Mesodermal cell (in vitro differentiated cells): ENCODE measurements around the gene KCTD14. TPM values are rescaled to one million over a fixed set of nuclear protein-coding genes. Genes with fewer than 3 reads are reported as not detected.

Experiments
- H3K27ac ChIP-seq: 2 replicates; pipeline ENCODE4 v1.7.0; 2013; ENCODE audit warnings: mild to moderate bottlenecking, low read depth, low read length, moderate library complexity; ENCODE audit not compliant: severe bottlenecking
- H3K36me3 ChIP-seq: 2 replicates; pipeline ENCODE4 v1.7.1; 2013; ENCODE audit warnings: mild to moderate bottlenecking, low read length, moderate library complexity; ENCODE audit not compliant: control insufficient read depth, insufficient read depth
- H3K4me1 ChIP-seq: one replicate; pipeline ENCODE4 v1.7.1; 2013; ENCODE audit warnings: mild to moderate bottlenecking, low read length; ENCODE audit not compliant: insufficient read depth, control insufficient read depth, poor library complexity, severe bottlenecking
- H3K4me3 ChIP-seq: 2 replicates; pipeline ENCODE4 v1.7.0; 2013; ENCODE audit warnings: low read length, control low read depth, mild to moderate bottlenecking; ENCODE audit not compliant: insufficient read depth, poor library complexity, severe bottlenecking; ENCODE audit errors: extremely low read depth
- H3K9me3 ChIP-seq: 2 replicates; pipeline ENCODE4 v1.7.1; 2013; ENCODE audit warnings: mild to moderate bottlenecking, low read length, moderate library complexity; ENCODE audit not compliant: control insufficient read depth
- WGBS, 2 experiments: methylation state at CpG; one replicate each; pipeline ENCODE4 v1.1.5; 2013; ENCODE audit warnings: missing lambda C conversion rate in 2 of 2; ENCODE audit not compliant: insufficient coverage in 2 of 2; 5-methylcytosine and 5-hydroxymethylcytosine counted together
- polyA plus RNA-seq, 2 experiments: library from polyadenylated mRNA; stranded (reverse); fragments of 50-300 nt; gene quantifications; one replicate each; pipeline ENCODE4 v1.2.3, GENCODE V29; 2013

Gene KCTD14, protein sequence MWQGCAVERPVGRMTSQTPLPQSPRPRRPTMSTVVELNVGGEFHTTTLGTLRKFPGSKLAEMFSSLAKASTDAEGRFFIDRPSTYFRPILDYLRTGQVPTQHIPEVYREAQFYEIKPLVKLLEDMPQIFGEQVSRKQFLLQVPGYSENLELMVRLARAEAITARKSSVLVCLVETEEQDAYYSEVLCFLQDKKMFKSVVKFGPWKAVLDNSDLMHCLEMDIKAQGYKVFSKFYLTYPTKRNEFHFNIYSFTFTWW
- 2.8 TPM for polyA plus RNA-seq (2013, experiment 1 of 2)
- polyA plus RNA-seq (2013, experiment 2 of 2), result 2.0 TPM

DNA sequence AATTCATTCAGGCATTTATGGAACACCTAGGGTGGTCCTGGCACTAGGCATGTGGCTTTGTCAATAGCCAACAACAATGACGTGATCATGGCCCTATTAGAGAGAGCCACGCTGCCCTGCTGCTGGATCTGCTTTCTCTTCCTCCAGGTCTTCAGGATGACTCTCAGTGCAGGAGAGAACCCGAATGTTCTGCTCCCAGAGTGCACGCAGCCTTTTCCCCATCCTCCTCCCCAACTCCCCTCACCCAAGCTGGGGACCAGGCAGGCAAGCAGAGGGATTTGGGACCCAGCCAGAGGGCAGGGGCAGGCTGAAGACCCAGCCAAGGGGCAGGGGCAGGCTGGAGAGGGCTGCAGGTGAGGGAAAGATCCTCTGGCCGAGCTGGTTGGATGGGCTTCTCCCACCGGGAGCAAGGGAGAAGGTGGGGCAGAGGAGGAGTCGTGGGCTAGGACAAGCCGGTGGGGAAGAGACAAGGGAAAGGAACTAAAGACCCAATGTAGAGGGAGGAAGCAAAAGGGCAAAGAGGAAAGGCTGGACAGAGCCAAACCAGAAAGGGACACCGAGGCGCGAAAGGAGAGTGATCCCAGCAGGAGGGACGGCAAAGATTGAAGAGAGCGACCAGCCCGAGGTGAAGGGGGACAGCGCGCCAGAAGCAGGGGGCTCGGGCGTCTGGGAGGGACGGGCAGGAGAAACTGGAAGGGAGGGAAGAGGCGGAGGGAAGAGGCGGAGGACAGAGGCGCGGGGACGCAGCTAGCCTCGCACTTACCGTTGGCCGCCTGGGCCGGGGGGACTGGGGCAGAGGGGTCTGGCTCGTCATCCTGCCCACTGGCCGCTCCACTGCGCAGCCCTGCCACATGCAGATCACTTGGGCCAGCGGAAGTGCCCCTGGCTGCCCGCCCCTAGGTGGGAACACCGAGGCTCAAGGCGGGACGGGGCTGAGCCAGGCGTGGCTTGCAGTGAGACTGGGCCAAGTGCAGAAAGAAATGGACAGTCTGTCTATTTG is at the start of gene KCTD14:
Gene KCTD14 (minus strand): TSS at position 880 of the 1,000 bp plus-strand sequence. CDS start 27 bp downstream, at position 853.
- WGBS, 2 experiments, result 8 to 9% methylated on average over 23 to 27 of the region's 37 CpGs
- H3K27ac ChIP-seq, result no peak within 1 kb of the TSS
- no peaks in the 10 kb centered on the region for H3K9me3 ChIP-seq
- no peaks in the 10 kb centered on the region for H3K4me1 ChIP-seq
- H3K36me3 ChIP-seq, result no peaks in the 10 kb centered on the region
- H3K4me3 ChIP-seq, result peak within 1 kb of the TSS; percentile 25

DNA sequence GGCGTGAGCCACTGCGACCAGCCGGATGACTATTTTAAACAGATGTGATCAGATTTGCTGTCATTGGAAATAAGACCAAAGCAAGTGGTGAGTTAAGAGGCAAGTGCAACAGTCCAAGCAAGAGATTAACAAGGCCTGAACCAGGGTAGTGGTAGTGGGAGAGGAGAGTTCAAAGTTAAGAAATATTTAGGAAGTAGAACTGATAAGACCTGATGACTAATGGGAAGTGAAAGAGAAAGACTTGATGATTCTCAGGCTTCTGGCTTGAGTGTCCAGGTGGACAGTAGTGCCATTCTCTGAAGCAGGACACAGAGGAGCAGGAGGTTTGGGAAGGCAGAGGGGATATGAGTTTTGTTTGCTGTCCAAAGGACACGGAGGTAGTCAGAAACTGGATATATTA is 49.4 kb upstream of the KCTD14 start:
- Histone ChIP-seq H3K9me3 (no peaks in the 10 kb centered on the region), H3K27ac (no peak overlapping the region), H3K36me3 (peaks cover 82% of the 10 kb centered on the region), H3K4me1 (peaks cover 13% of the 10 kb centered on the region), H3K4me3 (no peak overlapping the region)
- WGBS, 2 experiments, result 82 to 89% methylated on average over 3 of the region's 4 CpGs

DNA sequence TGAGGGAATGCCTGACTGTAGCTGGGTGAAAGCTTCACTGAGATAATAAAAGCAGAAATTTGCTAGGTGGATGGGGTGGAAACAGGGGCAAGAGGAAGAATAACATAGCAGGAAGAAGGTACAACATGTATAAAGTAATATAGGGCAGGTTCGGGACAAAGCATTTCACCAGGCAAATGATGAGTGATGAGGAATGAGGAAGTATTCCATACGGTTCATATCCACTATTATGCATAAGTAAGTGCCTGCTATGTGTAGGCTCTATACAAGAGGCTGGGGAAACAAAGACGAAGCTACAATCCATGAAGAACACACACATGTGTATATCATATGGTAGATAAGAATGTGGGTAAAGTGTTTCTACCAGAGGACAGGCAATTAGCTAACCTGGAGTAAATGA is 48.6 kb upstream of the KCTD14 start:
- peaks cover 79% of the 10 kb centered on the region for H3K36me3 ChIP-seq
- no peaks in the 10 kb centered on the region for H3K9me3 ChIP-seq
- 100% methylated on average over 1 of the region's 3 CpGs; no CpG with 5 or more reads in 1 of the 2 experiments for WGBS, 2 experiments
- H3K4me3 ChIP-seq, result no peak overlapping the region
- no peak overlapping the region for H3K27ac ChIP-seq
- H3K4me1 ChIP-seq, result peaks cover 11% of the 10 kb centered on the region

DNA sequence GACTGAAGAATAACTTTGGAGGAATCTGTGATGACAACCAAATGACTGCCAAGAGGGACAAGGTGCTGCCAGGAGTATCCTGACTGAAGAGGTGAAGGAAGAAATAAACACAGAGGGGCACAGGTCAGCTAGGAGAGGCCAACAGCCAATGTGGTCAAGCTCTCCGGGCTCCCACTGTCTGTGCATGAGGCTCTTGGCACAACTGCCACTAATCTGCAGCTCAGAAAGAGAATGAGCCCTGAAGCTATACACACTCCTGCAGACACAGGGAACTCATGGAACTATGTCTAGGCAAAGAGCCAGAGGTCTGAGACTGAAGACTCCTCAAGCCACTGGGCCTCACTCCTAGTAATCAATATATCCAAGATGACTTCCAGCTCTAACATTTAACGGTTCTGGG is 47.5 kb upstream of the KCTD14 start:
- H3K4me1 ChIP-seq, result peaks cover 8% of the 10 kb centered on the region
- H3K36me3 ChIP-seq, result peaks cover 72% of the 10 kb centered on the region
- H3K9me3 ChIP-seq, result no peaks in the 10 kb centered on the region
- 80 to 92% methylated on average over 2 of the region's 2 CpGs for WGBS, 2 experiments
- no peak overlapping the region for H3K4me3 ChIP-seq
- H3K27ac ChIP-seq, result no peak overlapping the region

DNA sequence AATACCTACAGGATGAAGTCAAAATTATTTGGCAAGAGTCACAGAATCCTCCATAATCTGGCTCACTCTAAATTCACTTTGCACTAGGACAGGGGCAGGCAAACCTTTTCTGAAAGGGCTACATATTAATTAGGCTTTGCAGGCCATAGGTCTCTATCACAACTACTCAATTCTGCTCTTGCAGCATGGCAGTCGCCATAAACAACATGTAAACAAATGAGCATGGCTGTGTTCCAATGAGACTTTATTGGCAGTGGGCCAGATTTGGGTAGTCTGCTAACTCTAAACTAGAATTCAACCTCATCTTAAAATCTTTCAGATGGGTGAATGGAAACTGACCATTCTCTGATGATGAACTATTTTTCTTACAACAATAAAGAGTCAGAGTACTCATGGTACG is 46.4 kb upstream of the KCTD14 start:
- WGBS, 2 experiments, result 94% methylated on average over 2 of the region's 2 CpGs; no CpG with 5 or more reads in 1 of the 2 experiments
- no peak overlapping the region for H3K4me3 ChIP-seq
- H3K36me3 ChIP-seq, result peaks cover 69% of the 10 kb centered on the region
- H3K27ac ChIP-seq, result no peak overlapping the region
- peaks cover 7% of the 10 kb centered on the region for H3K4me1 ChIP-seq
- no peaks in the 10 kb centered on the region for H3K9me3 ChIP-seq

DNA sequence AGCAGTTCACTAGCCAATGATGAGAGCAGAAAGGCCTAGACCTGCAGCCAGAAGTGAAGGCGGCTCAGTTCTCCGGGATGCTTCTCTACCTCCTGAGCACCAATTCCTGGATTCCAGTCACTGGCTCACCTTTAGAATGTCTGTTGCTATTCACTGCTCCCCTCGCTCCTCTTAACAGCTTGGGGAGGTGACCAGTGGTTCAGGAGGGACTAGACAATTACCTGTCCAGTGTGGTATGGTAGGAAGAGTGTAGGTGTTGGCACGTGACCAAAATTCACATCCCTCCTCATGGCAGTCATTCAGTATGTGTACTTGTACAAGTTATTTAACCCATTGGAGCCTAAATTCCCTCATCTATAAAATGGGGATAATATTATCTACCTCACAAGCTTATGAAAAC is 44.6 kb upstream of the KCTD14 start:
- no peak overlapping the region for H3K27ac ChIP-seq
- H3K4me3 ChIP-seq, result no peak overlapping the region
- H3K4me1 ChIP-seq, result peaks cover 2% of the 10 kb centered on the region
- 100% methylated on average over 2 of the region's 4 CpGs for WGBS, 2 experiments
- no peaks in the 10 kb centered on the region for H3K9me3 ChIP-seq
- peaks cover 59% of the 10 kb centered on the region for H3K36me3 ChIP-seq

DNA sequence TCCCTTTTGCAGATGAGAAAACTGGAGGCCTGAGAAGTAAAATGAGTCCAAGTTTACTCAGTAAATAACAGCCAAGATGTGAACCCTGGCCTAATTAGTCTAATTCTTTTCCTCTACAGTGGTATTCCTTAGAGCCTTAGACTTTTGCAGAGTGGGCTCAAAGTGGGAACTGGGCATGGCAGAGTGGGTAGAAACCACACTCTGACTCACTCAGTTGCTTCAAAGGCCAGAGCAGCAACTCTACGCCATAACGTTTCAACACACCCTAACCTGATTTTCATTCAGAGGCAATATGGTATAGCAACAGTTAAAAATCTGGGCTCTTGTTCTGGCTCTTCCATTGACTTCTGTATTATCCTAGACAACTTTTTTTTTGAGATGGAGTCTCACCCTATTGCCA is 43.4 kb upstream of the KCTD14 start:
- no peak overlapping the region for H3K4me3 ChIP-seq
- no peak overlapping the region for H3K27ac ChIP-seq
- peaks cover 47% of the 10 kb centered on the region for H3K36me3 ChIP-seq
- WGBS, 2 experiments, result no CpG with 5 or more reads among the region's 2 CpGs
- no peaks in the 10 kb centered on the region for H3K9me3 ChIP-seq
- H3K4me1 ChIP-seq, result no peaks in the 10 kb centered on the region

DNA sequence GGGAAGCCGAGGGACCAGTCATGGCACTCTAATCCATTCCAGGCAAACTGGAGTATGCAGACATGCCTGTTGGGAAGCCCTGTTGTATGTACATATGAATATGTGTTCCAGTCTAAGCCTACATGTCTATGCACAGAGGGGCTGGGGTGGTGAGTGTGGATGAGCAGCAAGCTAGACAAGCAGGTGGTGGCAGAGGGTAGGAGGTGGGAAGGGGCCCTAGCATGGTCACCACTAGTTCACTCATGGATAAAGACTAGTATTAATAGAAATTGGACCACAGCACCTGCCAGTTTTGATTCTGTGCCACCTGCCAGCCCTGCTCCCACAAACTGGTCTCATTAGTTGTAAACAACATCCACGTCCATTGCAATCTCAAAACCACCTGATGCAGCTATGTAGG is 42.1 kb upstream of the KCTD14 start:
- H3K36me3 ChIP-seq, result peaks cover 34% of the 10 kb centered on the region
- H3K27ac ChIP-seq, result no peak overlapping the region
- no peaks in the 10 kb centered on the region for H3K4me1 ChIP-seq
- H3K4me3 ChIP-seq, result no peak overlapping the region
- H3K9me3 ChIP-seq, result no peaks in the 10 kb centered on the region
- 100% methylated on average over 1 of the region's 2 CpGs for WGBS, 2 experiments

DNA sequence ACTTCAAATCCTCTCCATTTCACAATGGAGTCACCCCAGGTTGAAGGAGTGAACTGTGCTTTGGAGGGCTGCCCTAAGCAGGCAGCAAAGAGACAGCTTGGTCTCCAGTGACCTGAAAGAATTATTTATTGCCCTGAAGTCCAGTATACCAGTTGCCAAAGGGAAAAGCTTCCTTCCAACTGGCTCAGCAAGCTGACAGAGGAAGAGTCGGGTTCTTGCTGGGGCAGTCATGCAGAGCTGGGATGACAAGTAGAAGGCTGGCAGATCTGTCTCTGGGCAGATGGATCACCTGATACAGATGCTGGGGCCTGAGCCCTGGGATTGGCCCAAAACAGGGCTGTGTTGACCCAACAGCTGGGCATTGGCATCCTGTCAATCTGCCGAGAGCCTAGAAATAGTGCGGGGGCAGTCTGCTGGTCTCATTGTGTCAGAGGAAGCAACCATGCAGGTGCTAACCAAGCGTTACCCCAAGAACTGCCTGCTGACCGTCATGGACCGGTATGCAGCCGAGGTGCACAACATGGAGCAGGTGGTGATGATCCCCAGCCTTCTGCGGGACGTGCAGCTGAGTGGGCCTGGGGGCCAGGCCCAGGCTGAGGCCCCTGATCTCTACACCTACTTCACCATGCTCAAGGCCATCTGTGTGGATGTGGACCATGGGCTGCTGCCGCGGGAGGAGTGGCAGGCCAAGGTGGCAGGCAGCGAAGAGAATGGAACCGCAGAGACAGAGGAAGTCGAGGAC is 40.5 kb upstream of the KCTD14 start, which contains the start of gene THRSP:
Gene THRSP (plus strand): TSS at position 422 of the 742 bp plus-strand sequence. CDS start 21 bp downstream, at position 443.
- no peak within 1 kb of the TSS for H3K4me3 ChIP-seq
- H3K36me3 ChIP-seq, result peaks cover 19% of the 10 kb centered on the region
- H3K4me1 ChIP-seq, result no peaks in the 10 kb centered on the region
- H3K9me3 ChIP-seq, result no peaks in the 10 kb centered on the region
- WGBS, 2 experiments, result 96 to 97% methylated on average over 8 to 9 of the region's 14 CpGs
- no peak within 1 kb of the TSS for H3K27ac ChIP-seq

DNA sequence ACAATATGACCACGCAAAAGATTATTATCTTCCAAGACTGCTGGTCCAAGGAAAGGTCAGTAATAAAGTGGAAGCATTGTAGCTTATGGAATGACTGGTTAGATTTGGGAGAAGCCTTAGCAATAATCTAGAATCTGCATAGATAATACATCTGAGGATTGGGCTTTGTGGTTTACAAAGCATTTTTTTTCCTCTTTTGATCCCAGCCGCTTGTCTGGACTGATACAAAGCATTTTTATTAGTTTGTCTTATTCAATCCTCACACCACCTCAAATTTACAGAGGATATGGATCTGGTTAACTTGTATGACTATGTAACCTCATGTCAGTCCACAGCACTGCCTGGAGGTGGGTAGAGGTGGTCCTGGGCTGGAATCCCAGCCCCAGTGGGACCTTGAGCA is 39.6 kb upstream of the KCTD14 start:
- H3K4me1 ChIP-seq, result no peaks in the 10 kb centered on the region
- H3K9me3 ChIP-seq, result no peaks in the 10 kb centered on the region
- peaks cover 9% of the 10 kb centered on the region for H3K36me3 ChIP-seq
- WGBS, 2 experiments, result 100% methylated on average over 1 of the region's 2 CpGs
- no peak overlapping the region for H3K27ac ChIP-seq
- no peak overlapping the region for H3K4me3 ChIP-seq
